NCI-H345 (cell line): ENCODE data around the gene SPATA33.
A peak's percentile ranks its signal among the peaks of the same experiment; 100 is the strongest.

Experiments
- DNase-seq: peaks from one replicate; lab custom pipeline; 2025; lab: John Stamatoyannopoulos, UW

Gene SPATA33

DNA sequence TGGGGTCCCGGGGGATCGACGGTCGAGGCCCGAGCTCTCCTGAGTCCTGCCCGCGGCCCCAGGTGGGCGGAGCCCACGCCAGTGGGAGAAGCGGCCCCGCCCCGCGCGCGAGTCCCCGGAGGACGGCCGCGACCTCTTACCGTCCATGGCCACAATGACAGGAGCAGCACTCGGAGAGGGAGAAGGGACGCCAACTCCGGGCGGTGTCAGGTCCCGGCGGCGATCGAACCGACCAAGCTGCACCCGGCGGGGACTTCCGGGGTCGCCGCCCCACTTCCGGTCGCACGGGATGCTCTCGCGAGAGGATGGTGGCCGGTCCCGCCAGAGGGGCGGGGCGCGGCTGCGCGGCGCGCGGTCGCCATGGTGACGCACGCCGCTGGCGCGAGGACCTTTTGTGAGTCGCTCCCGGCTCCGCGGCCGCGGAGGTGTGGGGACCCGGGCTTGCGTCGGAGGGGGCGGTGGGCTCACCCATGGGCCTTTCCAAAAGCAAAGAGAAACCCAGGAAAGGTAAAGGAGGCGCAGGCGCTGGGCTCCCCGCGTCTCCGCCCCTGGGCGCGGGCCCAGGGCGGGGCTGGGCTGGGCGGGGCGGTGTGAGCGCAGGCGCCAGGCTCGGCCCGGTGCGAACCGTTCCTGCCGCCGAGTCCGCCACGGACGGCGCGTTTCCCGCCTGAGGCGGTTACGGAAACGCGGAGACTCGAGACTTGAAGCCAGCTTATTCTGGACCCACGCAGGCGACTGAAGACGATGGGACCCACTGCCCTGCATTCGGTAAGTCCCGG, at the start of gene SPATA33, which contains the start of gene CHMP1A:
SPATA33 (plus strand) TSS at position 395 of the 779 bp plus-strand sequence; CDS start at position 471, 76 bp downstream.
CHMP1A (minus strand) TSS at position 267 of the 779 bp plus-strand sequence; CDS start at position 147, 120 bp downstream.
- DNase-seq: peak; percentile 83

DNA sequence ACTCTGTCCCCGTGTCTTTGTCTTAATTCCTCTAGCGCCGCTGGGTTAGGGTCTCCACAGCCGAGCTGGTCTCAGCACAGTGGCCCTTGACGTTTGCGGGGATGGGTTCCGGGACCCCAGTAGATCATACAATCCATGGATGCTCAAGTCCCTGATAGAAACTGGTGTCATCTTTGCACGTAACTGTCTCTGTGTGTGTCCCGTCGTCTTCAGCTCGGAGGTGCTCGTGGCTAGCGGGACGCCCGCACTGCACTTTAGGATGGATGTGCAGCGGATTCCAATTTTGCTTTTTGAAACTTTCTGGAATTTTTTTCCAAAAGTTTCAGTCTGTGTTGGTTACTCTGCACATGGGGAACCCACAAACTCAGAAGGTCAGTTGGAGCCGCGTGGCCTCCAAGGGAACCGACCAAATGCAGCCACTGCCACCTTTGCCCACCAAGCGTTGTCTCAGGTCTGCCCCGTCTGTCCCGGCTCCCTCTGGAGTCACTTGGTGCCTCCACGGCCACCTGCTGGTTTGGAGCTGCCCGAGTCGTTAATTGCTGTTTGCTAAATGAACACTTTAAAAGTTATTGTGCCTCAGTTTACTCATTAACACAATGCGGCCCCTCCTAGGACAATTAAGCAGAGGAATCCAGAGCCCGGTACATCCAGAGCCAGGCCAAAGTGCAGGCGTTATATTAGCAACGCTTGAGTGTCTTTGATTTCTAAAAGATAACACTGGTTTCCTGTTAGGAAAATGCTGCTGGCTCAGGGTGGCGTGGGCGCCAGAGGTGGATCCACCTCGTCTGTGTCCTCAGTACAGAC, 49.5 kb upstream of the SPATA33 start:
- no peak for DNase-seq

DNA sequence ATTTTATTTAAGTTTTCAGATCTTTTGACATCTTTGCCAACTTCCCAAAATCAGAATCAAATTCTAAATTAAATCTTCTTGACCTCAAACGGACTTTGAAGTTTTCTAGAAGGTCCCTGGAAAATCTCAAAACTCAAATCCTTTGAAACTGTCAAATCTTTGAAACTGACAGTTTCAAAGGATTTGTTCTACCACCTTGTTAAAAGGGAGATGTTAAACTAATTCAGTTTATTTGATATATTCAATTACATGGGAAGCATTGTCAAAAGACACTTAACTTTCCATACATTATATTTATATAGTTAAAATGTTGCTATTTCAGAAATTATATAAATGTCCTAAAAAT, 47.6 kb upstream of the SPATA33 start:
- DNase-seq: no peak

- DNase-seq: no peak
Measured at GRCh38 chr16:89612415-89613166, 45.0 kb upstream of the SPATA33 start.

DNA sequence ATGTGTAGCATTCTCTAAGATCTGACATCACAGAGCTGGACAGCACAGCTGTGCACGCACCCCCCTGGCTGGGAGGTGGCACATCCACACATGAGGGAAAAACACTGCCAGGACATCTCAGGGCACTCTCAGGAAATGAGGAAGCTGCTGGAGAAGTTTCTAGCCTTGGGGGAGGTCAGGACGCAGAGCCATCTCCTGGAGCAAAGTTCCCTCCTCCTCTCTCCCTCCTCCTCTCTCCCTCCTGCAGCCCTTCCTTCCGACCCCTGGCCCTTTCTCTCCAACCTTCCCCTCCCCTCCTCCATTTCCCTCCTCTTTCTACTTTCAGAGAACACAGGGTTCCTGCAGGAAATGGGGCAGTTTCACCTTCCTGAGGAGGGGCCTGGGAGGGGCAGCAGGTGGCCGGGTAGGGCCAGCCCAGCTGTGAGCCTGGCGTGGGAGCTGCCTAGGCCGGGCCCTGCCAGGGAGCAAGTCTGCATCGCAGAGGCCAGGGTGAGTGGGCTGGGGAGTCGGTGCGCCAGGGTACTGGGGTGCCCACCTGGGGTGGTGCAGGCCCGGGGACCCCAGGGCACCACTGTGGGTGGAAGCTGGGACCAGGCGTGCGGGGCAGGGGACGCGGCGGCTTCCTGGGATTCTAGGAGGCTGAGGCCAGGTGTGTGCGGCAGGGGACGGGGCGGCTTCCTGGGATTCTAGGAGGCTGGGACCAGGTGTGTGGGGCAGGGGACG, 44.2 kb upstream of the SPATA33 start, which contains the start of gene DPEP1:
DPEP1 (plus strand) TSS at position 412 of the 723 bp plus-strand sequence. CDS start 16,769 bp downstream, outside the sequence.
- no peak for DNase-seq

GRCh38 chr16:89613954-89614459, 43.6 kb upstream of the SPATA33 start:
- DNase-seq: no peak

DNA sequence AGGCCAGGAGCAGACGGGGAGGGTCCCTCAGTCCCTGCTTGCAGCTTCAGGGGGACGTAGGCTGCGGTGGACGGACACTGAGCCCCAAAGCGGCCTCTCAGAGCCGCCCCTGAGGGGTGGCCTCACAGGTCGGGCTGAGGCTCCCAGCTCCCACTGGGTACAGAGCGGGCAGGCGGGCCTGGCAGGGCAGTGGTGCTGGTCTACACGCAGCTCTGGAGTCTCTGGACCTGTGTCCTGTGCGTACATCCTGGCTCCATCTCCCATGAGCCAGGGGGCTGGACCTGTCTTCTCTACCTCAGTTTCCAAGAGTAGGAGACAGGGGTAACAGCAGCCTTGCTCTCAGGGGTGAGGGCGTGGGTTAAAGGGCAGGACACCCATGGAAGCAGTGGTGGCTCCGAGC, 42.5 kb upstream of the SPATA33 start:
- DNase-seq: no peak

GRCh38 chr16:89615596-89616090, 42.0 kb upstream of the SPATA33 start:
- peak; percentile 7 for DNase-seq

GRCh38 chr16:89616623-89617022, 41.0 kb upstream of the SPATA33 start:
- no peak for DNase-seq

GRCh38 chr16:89617036-89617435, 40.6 kb upstream of the SPATA33 start:
- DNase-seq: no peak

DNA sequence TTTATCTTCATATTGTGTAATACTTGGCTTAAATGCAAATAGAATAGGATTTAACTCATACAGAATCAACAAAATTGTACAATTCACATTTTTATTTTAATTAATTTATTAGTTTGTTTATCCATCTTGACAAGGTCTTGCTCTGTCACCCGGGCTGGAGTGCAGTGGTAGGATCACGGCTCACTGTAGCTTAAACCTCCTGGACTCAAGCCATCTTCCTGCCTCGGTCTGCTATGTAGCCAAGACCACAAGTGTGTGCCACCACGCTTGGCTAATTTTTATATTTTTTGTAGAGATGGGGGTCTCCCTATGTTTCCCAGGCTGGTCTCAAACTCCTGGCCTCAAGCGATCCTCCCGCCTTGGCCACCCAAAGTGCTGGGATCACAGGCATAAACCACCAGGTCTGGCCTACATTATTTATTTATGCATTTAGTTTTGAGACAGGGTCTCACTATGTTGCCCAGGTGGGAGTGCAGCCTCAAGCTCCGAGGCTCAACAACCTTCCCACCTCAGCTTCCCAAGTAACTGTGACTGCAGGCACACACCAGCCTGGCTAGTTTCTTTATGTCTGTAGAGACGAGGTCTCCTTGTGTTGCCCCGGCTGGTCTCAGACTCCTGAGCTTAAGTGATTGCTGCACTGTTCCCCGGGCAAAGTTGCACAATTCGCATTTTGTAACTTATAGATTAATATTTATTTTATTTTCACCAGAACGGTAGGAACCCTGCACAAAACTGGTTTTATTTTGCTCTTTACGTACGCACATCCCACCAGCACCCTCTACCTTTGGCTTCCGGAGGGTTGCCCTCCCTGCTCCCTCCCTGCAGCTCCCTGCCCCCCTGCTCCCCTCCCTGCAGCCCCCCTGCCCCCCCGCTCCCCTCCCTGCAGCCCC, 39.3 kb upstream of the SPATA33 start:
- no peak for DNase-seq

- DNase-seq: no peak
Measured at GRCh38 chr16:89619840-89620239, 37.8 kb upstream of the SPATA33 start.

DNA sequence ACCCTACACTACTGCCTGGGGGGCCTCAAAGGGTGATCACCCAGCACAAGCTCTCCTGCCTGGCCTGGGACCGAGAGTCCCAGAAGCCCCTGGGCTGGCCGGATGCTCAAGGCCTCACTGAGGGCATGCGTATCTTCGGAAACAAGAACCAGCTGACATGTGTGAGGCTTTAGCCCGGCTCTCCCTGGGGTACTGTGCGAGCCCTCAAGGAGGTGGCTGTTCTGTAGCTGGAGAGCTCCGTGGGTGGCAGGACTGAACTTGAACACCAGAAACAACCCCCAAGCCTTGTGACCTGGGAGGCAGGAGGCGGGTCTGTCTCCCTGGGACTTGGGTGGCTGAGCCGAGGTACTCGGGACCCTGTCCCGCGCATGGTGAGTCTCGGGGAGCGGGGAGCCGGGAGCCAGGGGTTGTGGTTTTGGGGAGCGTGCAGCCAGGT, 37.2 kb upstream of the SPATA33 start:
- no peak for DNase-seq

DNA sequence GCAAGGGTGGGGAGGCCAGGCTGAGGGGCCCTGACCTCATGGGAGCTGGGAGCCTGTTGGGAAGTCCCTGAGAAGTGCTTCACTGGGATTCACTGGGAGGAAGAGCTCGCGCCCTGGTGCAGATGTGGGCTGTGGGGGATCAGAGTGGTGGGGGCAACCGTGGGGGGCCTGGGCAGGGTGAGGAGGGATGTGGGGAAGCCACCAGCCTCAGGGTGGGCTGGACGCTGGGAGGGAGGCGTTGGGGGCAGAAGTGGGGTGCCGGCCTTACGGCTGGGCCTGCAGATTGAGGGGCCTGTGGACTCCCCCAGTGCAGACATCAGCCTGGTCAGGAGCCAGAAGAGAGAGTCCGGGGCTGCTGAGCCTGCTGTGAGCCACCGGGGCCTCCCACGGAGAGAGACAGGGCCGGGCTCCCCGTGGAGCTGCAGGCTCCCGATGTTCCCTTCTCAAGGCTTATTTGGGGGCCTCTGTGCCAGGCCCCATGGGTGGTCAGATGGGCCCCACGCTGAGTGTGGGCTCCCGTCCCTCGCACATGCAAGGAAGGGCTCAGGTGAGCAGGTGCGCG, 36.4 kb upstream of the SPATA33 start:
- DNase-seq: no peak

DNA sequence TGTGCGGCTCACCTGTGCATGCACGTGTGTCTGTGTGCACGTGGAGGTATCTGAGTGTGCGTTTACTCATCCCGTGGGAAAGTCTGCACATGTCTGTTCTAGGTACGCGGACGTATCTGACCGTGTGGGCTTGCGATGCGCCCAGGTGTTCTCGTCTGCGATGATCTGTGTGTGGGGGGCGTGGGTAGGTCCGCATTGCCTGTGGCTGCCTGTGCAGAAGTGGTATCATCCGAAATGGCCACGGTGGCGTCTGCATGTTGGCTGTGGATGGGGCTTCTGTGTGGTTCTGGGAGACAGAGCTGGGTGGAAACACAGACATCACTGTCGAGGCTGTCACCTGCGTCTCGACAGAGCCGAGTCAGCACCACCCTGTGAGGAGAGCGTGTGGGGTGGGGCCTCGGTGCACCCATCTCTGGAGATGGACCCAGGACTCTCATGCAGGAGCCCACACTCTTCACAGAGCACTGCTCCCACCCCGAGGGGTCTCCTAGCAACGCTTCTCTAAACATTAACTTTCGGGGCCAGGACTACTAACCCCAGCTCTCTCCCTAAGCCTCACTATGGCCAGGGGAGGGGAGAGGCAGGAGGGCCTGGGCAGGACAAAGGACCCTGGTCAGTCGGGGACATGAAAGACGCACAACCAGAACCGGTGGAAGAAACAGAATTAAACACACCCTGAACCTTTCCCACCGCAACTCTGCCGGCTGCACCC, 35.8 kb upstream of the SPATA33 start:
- DNase-seq: no peak

DNA sequence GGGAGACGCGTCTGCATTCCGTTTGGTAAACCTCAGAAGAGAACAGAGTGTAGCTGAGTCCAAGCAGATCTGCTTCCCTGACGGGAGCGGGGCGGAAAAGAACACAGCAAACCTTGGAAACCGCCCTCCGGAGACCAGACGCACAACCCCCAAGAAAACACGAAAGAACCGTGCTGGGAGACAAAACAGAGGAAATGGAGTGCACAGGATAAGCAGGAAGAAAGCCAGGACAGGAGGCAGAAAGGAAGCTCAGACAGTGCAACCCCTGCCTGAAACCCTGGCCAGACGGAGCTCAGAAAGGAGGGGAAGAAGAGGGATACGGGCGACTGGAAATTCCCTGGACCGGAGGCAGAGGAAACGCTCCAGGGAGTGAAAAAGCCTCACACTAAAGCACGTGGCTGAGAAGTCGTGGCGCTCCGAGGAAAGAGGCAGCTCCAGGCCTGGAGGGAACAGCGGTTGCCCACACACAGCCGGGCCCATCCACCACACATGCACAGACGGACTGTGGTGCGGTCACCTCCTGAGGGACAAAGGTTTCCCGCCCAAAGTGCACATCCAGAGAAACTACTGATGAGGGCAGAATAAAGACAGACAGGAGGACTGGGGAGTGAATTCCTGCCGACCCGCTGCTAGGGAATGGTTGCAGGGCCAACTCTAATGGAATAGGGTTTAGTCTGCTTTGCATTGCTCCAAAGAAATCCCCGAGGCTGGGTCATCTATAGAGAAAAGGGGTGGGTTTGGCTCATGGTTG, 34.0 kb upstream of the SPATA33 start:
- DNase-seq: no peak

- no peak for DNase-seq
Measured at GRCh38 chr16:89624777-89625761, 32.6 kb upstream of the SPATA33 start.
